HepG2 (cell line): Measurements from ENCODE around the gene CDH12. TPM values are rescaled to one million over a fixed set of nuclear protein-coding genes. Genes with fewer than 3 reads are reported as not detected.

Source experiments
- ATAC-seq: fragments of 200-7000 bp; cut with Tn5 transposase; 3 replicates; pipeline ENCODE4 v1.9.1; 2020; ENCODE audit warnings: mild to moderate bottlenecking, moderate library complexity
- BruUV-seq: library from RNA; stranded (reverse); fragments of 400-500 nt; replicated peaks from 2 replicates; lab custom pipeline; 2021; lab: Mats Ljungman, UMichigan
- CTCF ChIA-PET: fragments of 300-600 bp; formaldehyde crosslinking; extraction: SDS; loops from one replicate; lab custom pipeline; 2021; ENCODE audit warnings: low total read pairs, inconsistent platforms, low intra/inter-chr PET ratio; lab: Yijun Ruan, JAX
- POLR2A ChIA-PET: fragments of 350-600 bp; sonication (Branson Sonifier 250); formaldehyde crosslinking; loops from one replicate; lab custom pipeline; 2020; ENCODE audit warnings: antibody characterized with exemption, inconsistent platforms; lab: Yijun Ruan, JAX
- DNase-seq: peaks from one replicate; pipeline ENCODE4 v3.0.0-alpha.2; 2015; ENCODE audit warnings: low spot score
- FAIRE-seq: peaks from 3 replicates; lab custom pipeline; 2011; peaks lifted over from hg19 to GRCh38; lab: Jason Lieb, UNC
- H2AFZ ChIP-seq: one replicate; pipeline ENCODE4 v1.6.1; 2011; ENCODE audit warnings: low read length, inconsistent platforms
- H3K27ac ChIP-seq: fragments of 300-600 bp; 3 replicates; pipeline ENCODE4 v1.8.0; 2011; ENCODE audit warnings: mixed run types, mild to moderate bottlenecking, mixed read lengths, low read length, inconsistent platforms; ENCODE audit not compliant: insufficient read depth; ENCODE audit errors: extremely low read length
- H3K27me3 ChIP-seq, 2 experiments: fragments of 200-600 bp in 1 of 2; 2 replicates in 1 of 2; 3 replicates in 1 of 2; pipeline versions ENCODE4 v1.6.0 to v1.8.0; 2011; ENCODE audit warnings: low read length in 2 of 2, mild to moderate bottlenecking in 2 of 2, moderate library complexity in 2 of 2, inconsistent platforms in 1 of 2; ENCODE audit not compliant: insufficient read depth in 2 of 2, control insufficient read depth in 1 of 2
- H3K36me3 ChIP-seq, 2 experiments: fragments of 200-600 bp in 1 of 2; replicated peaks in 1 of 2; 2 replicates in 1 of 2; 3 replicates in 1 of 2; pipeline versions ENCODE4 v1.5.1 to v1.8.0; 2011; ENCODE audit warnings: low read length in 2 of 2, inconsistent platforms in 1 of 2; ENCODE audit not compliant: insufficient read depth in 2 of 2, control insufficient read depth in 1 of 2
- H3K4me1 ChIP-seq: 2 replicates; pipeline ENCODE4 v1.5.1; 2012; ENCODE audit warnings: low read length, inconsistent platforms; ENCODE audit not compliant: insufficient read depth
- H3K4me2 ChIP-seq: 2 replicates; pipeline ENCODE4 v1.6.0; 2011; ENCODE audit warnings: low read depth, low read length, inconsistent platforms
- H3K4me3 ChIP-seq, 3 experiments: fragments of 200-600 bp in 1 of 3; sonication (generic), shearing (Covaris generic) in 1 of 3; replicated peaks in 1 of 3; 2 replicates each; pipeline ENCODE4 v1.5.1; 2011 to 2016; ENCODE audit warnings: low read length in 3 of 3, inconsistent platforms in 2 of 3, low read depth in 2 of 3, mild to moderate bottlenecking in 2 of 3, control low read depth in 1 of 3, mixed read lengths in 1 of 3; ENCODE audit not compliant: insufficient read depth in 1 of 3
- H3K79me2 ChIP-seq: one replicate; pipeline ENCODE4 v1.6.1; 2011; ENCODE audit warnings: low read length, inconsistent platforms; ENCODE audit not compliant: insufficient read depth
- H3K9ac ChIP-seq: 2 replicates; pipeline ENCODE4 v1.6.0; 2011; ENCODE audit warnings: mild to moderate bottlenecking, low read depth, low read length, inconsistent platforms; ENCODE audit not compliant: insufficient read depth
- H3K9me3 ChIP-seq: 2 replicates; pipeline ENCODE4 v1.5.1; 2012; ENCODE audit warnings: mild to moderate bottlenecking, low read length
- H4K20me1 ChIP-seq: 2 replicates; pipeline ENCODE4 v1.6.0; 2011; ENCODE audit warnings: inconsistent platforms, mild to moderate bottlenecking, low read length, moderate library complexity; ENCODE audit not compliant: insufficient read depth
- ATAD3A ChIP-seq: sonication (generic); formaldehyde crosslinking; IDR thresholded peaks from 2 replicates; pipeline ENCODE4 v1.4.0; 2020; ENCODE audit warnings: missing genetic modification reagents
- E2F1 ChIP-seq: sonication (generic); formaldehyde crosslinking; IDR thresholded peaks from 2 replicates; pipeline ENCODE4 v1.5.0; 2020; ENCODE audit warnings: missing genetic modification reagents
- ETS1 ChIP-seq: sonication (generic); formaldehyde crosslinking; IDR thresholded peaks from 2 replicates; pipeline ENCODE4 v1.4.0; 2020; ENCODE audit warnings: missing genetic modification reagents
- MTA3 ChIP-seq: sonication (generic); formaldehyde crosslinking; IDR thresholded peaks from 2 replicates; pipeline ENCODE4 v1.4.0; 2020; ENCODE audit warnings: missing genetic modification reagents
- NFKB2 ChIP-seq: sonication (generic); formaldehyde crosslinking; IDR thresholded peaks from 2 replicates; pipeline ENCODE4 v1.4.0; 2020; ENCODE audit warnings: missing genetic modification reagents, borderline replicate concordance
- NFKBIZ ChIP-seq: IDR thresholded peaks from 2 replicates; pipeline ENCODE4 v1.6.1; 2018; ENCODE audit warnings: missing genetic modification reagents, missing compliant biosample characterization
- ONECUT2 ChIP-seq: sonication (generic); formaldehyde crosslinking; IDR thresholded peaks from 2 replicates; pipeline ENCODE4 v1.4.0; 2020; ENCODE audit warnings: missing genetic modification reagents
- REPIN1 ChIP-seq: sonication (generic); formaldehyde crosslinking; IDR thresholded peaks from 2 replicates; pipeline ENCODE4 v1.8.0; 2022; ENCODE audit warnings: missing genetic modification reagents, low read depth, mild to moderate bottlenecking, borderline replicate concordance
- SMARCE1 ChIP-seq: fragments of 450-650 bp; IDR thresholded peaks from 2 replicates; pipeline ENCODE4 v1.6.1; 2017; ENCODE audit warnings: borderline replicate concordance
- SRY ChIP-seq: sonication (generic); formaldehyde crosslinking; IDR thresholded peaks from 2 replicates; pipeline ENCODE4 v1.8.0; 2022; ENCODE audit warnings: mild to moderate bottlenecking, missing genetic modification reagents
- ZC3H4 ChIP-seq: sonication (generic); formaldehyde crosslinking; IDR thresholded peaks from 2 replicates; pipeline ENCODE4 v1.4.0; 2020; ENCODE audit warnings: missing genetic modification reagents, borderline replicate concordance
- ZNF205 ChIP-seq: IDR thresholded peaks from 2 replicates; pipeline ENCODE4 v1.6.1; 2018; ENCODE audit warnings: missing biosample characterization, missing genetic modification reagents
- ZNF296 ChIP-seq: sonication (generic); formaldehyde crosslinking; conservative IDR thresholded peaks from 2 replicates; pipeline ENCODE4 v1.5.0; 2020; ENCODE audit warnings: mild to moderate bottlenecking, missing genetic modification reagents
- ZNF331 ChIP-seq: sonication (generic); formaldehyde crosslinking; IDR thresholded peaks from 2 replicates; pipeline ENCODE4 v1.4.0; 2020; ENCODE audit warnings: missing genetic modification reagents
- in situ Hi-C: cut with HindIII; loops from 2 replicates; pipeline ENCODE4 v1.10.0; 2017; ENCODE audit warnings: low pct_unique_long_range_greater_than_20kb; ENCODE audit not compliant: extremely low pct_ligation_motif_present
- intact Hi-C: fragments of 100-400 bp; cut with micrococcal nuclease; formaldehyde crosslinking; loops from one replicate; pipeline ENCODE4 v1.10.0; 2022; ENCODE audit not compliant: unreplicated experiment
- polyA plus RNA-seq, 8 experiments: library from polyadenylated mRNA; depleted of rRNA in 3 of 8; stranded (reverse) in 7 of 8; unstranded in 1 of 8; fragments of >200 nt; fragmentation: Illumina TruSeq in 4 of 8; extraction: Trizol in 4 of 8; gene quantifications; 2 replicates each; pipeline versions ENCODE4 v1.2.1 to v1.2.3, GENCODE V29; 2011 to 2016; ENCODE audit warnings: low read depth in 4 of 8, missing spikeins in 1 of 8, mixed read lengths in 1 of 8; ENCODE audit not compliant: insufficient read depth in 1 of 8
- total RNA-seq, 5 experiments: library from RNA; depleted of rRNA; stranded (reverse); fragments of >200 nt; fragmentation: Illumina TruSeq; extraction: Trizol; gene quantifications; 2 replicates each; pipeline ENCODE4 v1.2.3, GENCODE V29; 2016; ENCODE audit warnings: low read depth in 1 of 5
- TF ChIP-seq, protein P1 (sequence below): sonication (generic); formaldehyde crosslinking; IDR thresholded peaks from 2 replicates; pipeline ENCODE4 v1.4.0; 2020; ENCODE audit warnings: missing genetic modification reagents, borderline replicate concordance

Gene CDH12
- total and polyA plus RNA-seq, 2 of the 13 experiments (the other 11 are each of a cell fraction or from before 2014, with no cell fraction given): not detected

- no peak for TF ChIP-seq REPIN1
- TF ChIP-seq, protein P1, sequence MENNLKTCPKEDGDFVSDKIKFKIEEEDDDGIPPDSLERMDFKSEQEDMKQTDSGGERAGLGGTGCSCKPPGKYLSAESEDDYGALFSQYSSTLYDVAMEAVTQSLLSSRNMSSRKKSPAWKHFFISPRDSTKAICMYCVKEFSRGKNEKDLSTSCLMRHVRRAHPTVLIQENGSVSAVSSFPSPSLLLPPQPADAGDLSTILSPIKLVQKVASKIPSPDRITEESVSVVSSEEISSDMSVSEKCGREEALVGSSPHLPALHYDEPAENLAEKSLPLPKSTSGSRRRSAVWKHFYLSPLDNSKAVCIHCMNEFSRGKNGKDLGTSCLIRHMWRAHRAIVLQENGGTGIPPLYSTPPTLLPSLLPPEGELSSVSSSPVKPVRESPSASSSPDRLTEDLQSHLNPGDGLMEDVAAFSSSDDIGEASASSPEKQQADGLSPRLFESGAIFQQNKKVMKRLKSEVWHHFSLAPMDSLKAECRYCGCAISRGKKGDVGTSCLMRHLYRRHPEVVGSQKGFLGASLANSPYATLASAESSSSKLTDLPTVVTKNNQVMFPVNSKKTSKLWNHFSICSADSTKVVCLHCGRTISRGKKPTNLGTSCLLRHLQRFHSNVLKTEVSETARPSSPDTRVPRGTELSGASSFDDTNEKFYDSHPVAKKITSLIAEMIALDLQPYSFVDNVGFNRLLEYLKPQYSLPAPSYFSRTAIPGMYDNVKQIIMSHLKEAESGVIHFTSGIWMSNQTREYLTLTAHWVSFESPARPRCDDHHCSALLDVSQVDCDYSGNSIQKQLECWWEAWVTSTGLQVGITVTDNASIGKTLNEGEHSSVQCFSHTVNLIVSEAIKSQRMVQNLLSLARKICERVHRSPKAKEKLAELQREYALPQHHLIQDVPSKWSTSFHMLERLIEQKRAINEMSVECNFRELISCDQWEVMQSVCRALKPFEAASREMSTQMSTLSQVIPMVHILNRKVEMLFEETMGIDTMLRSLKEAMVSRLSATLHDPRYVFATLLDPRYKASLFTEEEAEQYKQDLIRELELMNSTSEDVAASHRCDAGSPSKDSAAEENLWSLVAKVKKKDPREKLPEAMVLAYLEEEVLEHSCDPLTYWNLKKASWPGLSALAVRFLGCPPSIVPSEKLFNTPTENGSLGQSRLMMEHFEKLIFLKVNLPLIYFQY (CRISPR knock-in tag): no peak
- TF ChIP-seq ZC3H4: no peak
- no peak for TF ChIP-seq ZNF205 (CRISPR knock-in tag)
- no peak for TF ChIP-seq ZNF296 (CRISPR knock-in tag)
- TF ChIP-seq ZNF331 (CRISPR knock-in tag): no peak
- no peak for TF ChIP-seq E2F1
- no peak for TF ChIP-seq MTA3 (CRISPR knock-in tag)
- no peak for TF ChIP-seq ONECUT2
- TF ChIP-seq NFKB2 (CRISPR knock-in tag): no peak
- no peak for TF ChIP-seq ETS1
- TF ChIP-seq ATAD3A: no peak
- no peak for TF ChIP-seq SRY (CRISPR knock-in tag)
- TF ChIP-seq NFKBIZ (CRISPR knock-in tag): no peak
- no peak for TF ChIP-seq SMARCE1
- H4K20me1 ChIP-seq: no peaks in the 10 kb centered on the region
- no peak overlapping the region for H3K4me3 ChIP-seq
- H2AFZ ChIP-seq: no peak overlapping the region
- DNase-seq: no peak
- H3K9ac ChIP-seq: no peak overlapping the region
- H3K36me3 ChIP-seq: no peaks in the 10 kb centered on the region
- no peak overlapping the region for H3K4me2 ChIP-seq
- no peak overlapping the region for H3K27ac ChIP-seq
- no TSS peak for BruUV-seq
- H3K27me3 ChIP-seq: no peaks in the 10 kb centered on the region
- in situ Hi-C loops: no loop called here
- no peaks in the 10 kb centered on the region for H3K79me2 ChIP-seq
- no peak for FAIRE-seq
- no peak for ATAC-seq
- ChIA-PET CTCF (no interaction called here), POLR2A (no interaction called here)
- intact Hi-C loops: no loop called here
- peaks cover 4% of the 10 kb centered on the region; the same call in 1 of the 2 replicates for H3K9me3 ChIP-seq
- no peaks in the 10 kb centered on the region for H3K4me1 ChIP-seq
These were observed 72.4 kb downstream of the CDH12 start for GRCh38 chr5:22780756-22781155.
